ENCODE data around the gene PGGT1B. TPM values are rescaled to one million over a fixed set of nuclear protein-coding genes. Genes with fewer than 3 reads are reported as not detected.

Gene PGGT1B
- total and polyA plus RNA-seq, 2 of the 8 experiments (the other 6 are each of a cell fraction or from before 2014, with no cell fraction given), result 1.9 to 43.1 TPM

DNA sequence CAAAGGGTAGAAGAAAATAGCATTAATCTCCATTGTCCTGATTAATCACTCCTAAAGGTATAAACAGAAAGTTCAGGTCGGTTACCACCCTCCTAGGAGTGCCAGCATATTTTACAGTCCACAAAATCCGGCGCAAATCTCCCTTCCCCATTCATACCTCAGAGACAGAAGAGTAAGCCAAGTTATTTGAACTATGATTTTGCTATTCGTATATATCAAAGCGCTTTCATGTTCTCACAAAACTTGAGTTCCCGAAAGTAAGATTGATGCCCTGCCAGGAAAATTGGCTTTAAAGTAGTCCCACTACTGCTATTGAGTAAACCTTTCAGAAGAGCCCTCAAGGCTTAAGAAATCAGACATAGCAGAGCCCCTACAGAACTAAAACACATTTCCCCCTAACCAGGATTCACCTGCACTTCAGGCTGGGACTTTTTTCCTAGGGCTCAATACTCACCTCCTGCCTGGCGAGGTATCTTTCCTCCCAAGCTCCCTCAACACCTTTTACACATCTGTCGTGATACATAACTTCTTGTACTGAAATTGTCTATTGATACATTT lies 71.1 kb downstream of the PGGT1B start (continued):
- no peak for TF ChIP-seq RXRA (IDR thresholded peaks at IDR 0.05; ENCODE audit: insufficient read depth, low read depth, low read length)
- no peak for TF ChIP-seq NANOG (IDR thresholded peaks at IDR 0.05; ENCODE audit: insufficient read depth, low read depth, low read length, poor library complexity, severe bottlenecking)
- no peak for TF ChIP-seq HDAC2 (IDR thresholded peaks at IDR 0.05; ENCODE audit: borderline replicate concordance in 1 of 2, low read depth in 2 of 2, low read length in 2 of 2)

All from H1 (cell line).